Nasal cavity respiratory epithelium epithelial cell of viscerocranial mucosa (primary cell): Measurements from ENCODE around the gene CSTPP1. TPM values are rescaled to one million over a fixed set of nuclear protein-coding genes. Genes with fewer than 3 reads are reported as not detected.

ENCODE experiments used
- total RNA-seq: library from RNA; depleted of rRNA; stranded (reverse); fragments of >200 nt; gene quantifications from 2 replicates; pipeline ENCODE4 v1.2.3, GENCODE V29; 2014

CSTPP1 gene
- 5.1 and 15.7 TPM in 2 replicates for total RNA-seq

GRCh38 chr11:46936138-46937110, at the start of gene CSTPP1:
Gene CSTPP1, plus strand, starts transcription at chr11:46936761. Its CDS starts 45 bp downstream, at chr11:46936806.

GRCh38 chr11:46918083-46918787, 18.3 kb upstream of the CSTPP1 start, which contains the start of gene LRP4:
Gene LRP4, minus strand, starts transcription at chr11:46918550. Its CDS starts 171 bp downstream, at chr11:46918379.

GRCh38 chr11:47176328-47177228, 240.0 kb downstream of the CSTPP1 start, which contains the start of gene ARFGAP2:
Gene ARFGAP2, minus strand, starts transcription at chr11:47176879. Its CDS starts 26 bp downstream, at chr11:47176853.

GRCh38 chr11:47186076-47186699, 249.6 kb downstream of the CSTPP1 start, which contains the start of gene PACSIN3:
Gene PACSIN3, minus strand, starts transcription at chr11:47186434. Its CDS starts 3,707 bp downstream, at chr11:47182727.

Other genes starting within 250 kb of the CSTPP1 start
- gene ARHGAP1, start 236.1 kb upstream of the CSTPP1 start, total RNA-seq = 17.4 and 49.9 TPM in 2 replicates
- 11.3 and 13.5 TPM in 2 replicates for gene ZNF408, start 235.7 kb upstream of the CSTPP1 start, total RNA-seq
- gene F2, start 217.5 kb upstream of the CSTPP1 start, total RNA-seq = under 0.01 and 0.07 TPM in 2 replicates
- gene CKAP5, start 90.5 kb upstream of the CSTPP1 start, total RNA-seq = 62.5 and 102 TPM in 2 replicates
- gene LRP4, start 18.2 kb upstream of the CSTPP1 start, total RNA-seq = 3.1 and 21.6 TPM in 2 replicates
- gene ARFGAP2, start 240.1 kb downstream of the CSTPP1 start, total RNA-seq = 85.1 and 96.1 TPM in 2 replicates
- gene PACSIN3, start 249.7 kb downstream of the CSTPP1 start, total RNA-seq = 71.7 and 86.5 TPM in 2 replicates